Duodenal mucosa (tissue), 2 donors: ENCODE measurements around the gene PARL.

Source experiments
- H3K27ac ChIP-seq: one replicate; pipeline ENCODE4 v1.7.0; 2013; ENCODE audit warnings: low read depth, low read length
- H3K27me3 ChIP-seq, 2 donors: one replicate each; pipeline ENCODE4 v1.7.0; 2013; ENCODE audit warnings: low read length in 2 of 2, control low read depth in 1 of 2; ENCODE audit not compliant: insufficient read depth in 2 of 2, control insufficient read depth in 1 of 2
- H3K36me3 ChIP-seq, 2 donors: one replicate each; pipeline ENCODE4 v1.7.0; 2013; ENCODE audit warnings: low read length in 2 of 2, control low read depth in 1 of 2; ENCODE audit not compliant: insufficient read depth in 2 of 2, control insufficient read depth in 1 of 2
- H3K4me1 ChIP-seq, 2 donors: one replicate each; pipeline ENCODE4 v1.7.0; 2013; ENCODE audit warnings: low read length in 2 of 2, control low read depth in 1 of 2; ENCODE audit not compliant: insufficient read depth in 2 of 2, control insufficient read depth in 1 of 2
- H3K4me3 ChIP-seq, 2 donors: one replicate each; pipeline ENCODE4 v1.7.0; 2013; ENCODE audit warnings: low read length in 2 of 2, low read depth in 1 of 2
- H3K9ac ChIP-seq, 2 donors: one replicate each; pipeline ENCODE4 v1.7.0; 2013; ENCODE audit warnings: low read length in 2 of 2, low read depth in 1 of 2
- H3K9me3 ChIP-seq, 2 donors: one replicate each; pipeline ENCODE4 v1.7.0; 2013; ENCODE audit warnings: low read length in 2 of 2, control low read depth in 1 of 2; ENCODE audit not compliant: control insufficient read depth in 1 of 2

PARL gene

GRCh38 chr3:183781246-183781645, 103.4 kb downstream of the PARL start:
- H3K27ac ChIP-seq: no peak overlapping the region
- peaks cover 18 to 47% of the 10 kb centered on the region in 2 donors for H3K36me3 ChIP-seq
- H3K4me1 ChIP-seq: no peaks in the 10 kb centered on the region
- no peaks in the 10 kb centered on the region for H3K27me3 ChIP-seq
- no peaks in the 10 kb centered on the region for H3K9me3 ChIP-seq
- no peak overlapping the region for H3K4me3 ChIP-seq
- H3K9ac ChIP-seq: no peak overlapping the region

- no peaks in the 10 kb centered on the region for H3K9me3 ChIP-seq
- peaks cover 15 to 43% of the 10 kb centered on the region in 2 donors for H3K36me3 ChIP-seq
- no peak overlapping the region for H3K27ac ChIP-seq
- no peak overlapping the region for H3K9ac ChIP-seq
- peaks cover 0 to 9% of the 10 kb centered on the region in 2 donors for H3K4me1 ChIP-seq
- no peaks in the 10 kb centered on the region for H3K27me3 ChIP-seq
- no peak overlapping the region for H3K4me3 ChIP-seq
Measured at GRCh38 chr3:183779896-183780465, 104.7 kb downstream of the PARL start.
